H1 (cell line): ENCODE data around the gene GABRR2. TPM values are rescaled to one million over a fixed set of nuclear protein-coding genes. Genes with fewer than 3 reads are reported as not detected.

ENCODE experiments used
- CEBPB ChIP-seq: IDR thresholded peaks from 2 replicates; pipeline ENCODE4 v1.6.1; 2012; ENCODE audit warnings: low read depth, low read length
- polyA plus RNA-seq, 7 experiments: library from polyadenylated mRNA; depleted of rRNA in 3 of 7; stranded (reverse) in 5 of 7; unstranded in 2 of 7; fragments of >200 nt in 5 of 7; fragments of 200-250 nt in 2 of 7; gene quantifications; 1 replicate in 5 of 7; 2 replicates in 1 of 7; 4 replicates in 1 of 7; pipeline versions ENCODE4 v1.2.1 to v1.2.3, GENCODE V29; 2011 to 2013; ENCODE audit warnings: missing spikeins in 2 of 7, mixed read lengths in 2 of 7
- total RNA-seq: library from RNA; stranded (reverse); fragmentation: NEBNext Ultra II Directional; extraction: Animal tissue kit (Norgen Biotek cat#: 25700); gene quantifications from 2 replicates; pipeline ENCODE4 v1.2.1, GENCODE V29; 2021

Gene GABRR2
- total and polyA plus RNA-seq, 2 of the 8 experiments (the other 6 are each of a cell fraction or from before 2014, with no cell fraction given): not detected

DNA sequence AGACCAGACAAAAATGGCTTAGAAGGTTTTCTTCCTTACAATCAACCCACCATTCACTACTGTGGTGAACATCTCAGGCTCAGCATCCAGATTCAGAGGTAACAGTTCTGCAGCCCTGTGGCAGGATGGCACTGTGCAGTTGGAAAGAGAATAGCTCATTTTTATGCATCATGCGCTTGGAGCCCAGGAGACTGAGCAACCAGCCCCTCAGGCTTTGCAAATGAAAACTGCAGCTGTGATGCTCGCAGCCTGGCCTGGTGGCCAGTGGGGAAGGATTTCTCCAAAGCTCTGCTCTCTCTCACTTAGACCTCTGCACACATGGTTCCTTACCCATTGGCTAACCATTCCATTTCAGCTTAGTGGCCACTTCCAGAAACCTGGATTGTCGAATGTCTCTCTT, 45.8 kb downstream of the GABRR2 start (continued):
- TF ChIP-seq CEBPB: no peak
